DMS53 treated with DMSO at 0.1 percent for 48 hours (cell line): ENCODE results near the gene ATP5MG.
A peak's percentile ranks its signal among the peaks of the same experiment; 100 is the strongest.
"Not testable (repeated sequence)": the region's sequence is repeated elsewhere in the genome, so short reads cannot be mapped to it uniquely, and the experiment has no call there.

ENCODE experiments used
- DNase-seq: peaks from one replicate; lab custom pipeline; 2025; ENCODE audit not compliant: unreplicated experiment; lab: John Stamatoyannopoulos, UW

The ATP5MG gene

GRCh38 chr11:118406599-118407166 is 5.3 kb downstream of the ATP5MG start:
- DNase-seq = peak; percentile 11

- DNase-seq = no peak
Measured at GRCh38 chr11:118410055-118410745, 8.8 kb downstream of the ATP5MG start.

GRCh38 chr11:118411530-118411929 is 10.1 kb downstream of the ATP5MG start:
- no peak for DNase-seq

- DNase-seq = no peak
Measured at GRCh38 chr11:118412921-118413320, 11.5 kb downstream of the ATP5MG start.

- no peak for DNase-seq
Measured at GRCh38 chr11:118415062-118415738, 13.8 kb downstream of the ATP5MG start.

- peak; percentile 83 for DNase-seq
Measured at GRCh38 chr11:118415739-118416068, 14.3 kb downstream of the ATP5MG start.

GRCh38 chr11:118416900-118417299 is 15.5 kb downstream of the ATP5MG start:
- DNase-seq = not testable (repeated sequence)

GRCh38 chr11:118417801-118418200 is 16.4 kb downstream of the ATP5MG start:
- no peak for DNase-seq

GRCh38 chr11:118418766-118419165 is 17.4 kb downstream of the ATP5MG start:
- no peak for DNase-seq

- DNase-seq = no peak
Measured at GRCh38 chr11:118427707-118428106, 26.3 kb downstream of the ATP5MG start.

- no peak for DNase-seq
Measured at GRCh38 chr11:118430956-118431355, 29.6 kb downstream of the ATP5MG start.

- no peak for DNase-seq
Measured at GRCh38 chr11:118434123-118434552, 32.7 kb downstream of the ATP5MG start.

GRCh38 chr11:118434553-118435289 is 33.3 kb downstream of the ATP5MG start:
- peak; percentile 40 for DNase-seq

GRCh38 chr11:118435290-118435892 is 34.0 kb downstream of the ATP5MG start:
- DNase-seq = peak; percentile 70

GRCh38 chr11:118435893-118436624 is 34.7 kb downstream of the ATP5MG start, which contains the start of gene KMT2A:
Gene KMT2A, plus strand, starts transcription at chr11:118436492. Its CDS starts 21 bp downstream, at chr11:118436513.
- DNase-seq = peak; percentile 95

GRCh38 chr11:118436639-118437207 is 35.3 kb downstream of the ATP5MG start:
- DNase-seq = no peak

- DNase-seq = peak; percentile 14
Measured at GRCh38 chr11:118437208-118438125, 36.1 kb downstream of the ATP5MG start.

GRCh38 chr11:118438314-118438931 is 37.0 kb downstream of the ATP5MG start:
- no peak for DNase-seq

- no peak for DNase-seq
Measured at GRCh38 chr11:118439646-118440045, 38.2 kb downstream of the ATP5MG start.
